ENCODE measurements around the gene PTGES2.

Gene PTGES2

DNA sequence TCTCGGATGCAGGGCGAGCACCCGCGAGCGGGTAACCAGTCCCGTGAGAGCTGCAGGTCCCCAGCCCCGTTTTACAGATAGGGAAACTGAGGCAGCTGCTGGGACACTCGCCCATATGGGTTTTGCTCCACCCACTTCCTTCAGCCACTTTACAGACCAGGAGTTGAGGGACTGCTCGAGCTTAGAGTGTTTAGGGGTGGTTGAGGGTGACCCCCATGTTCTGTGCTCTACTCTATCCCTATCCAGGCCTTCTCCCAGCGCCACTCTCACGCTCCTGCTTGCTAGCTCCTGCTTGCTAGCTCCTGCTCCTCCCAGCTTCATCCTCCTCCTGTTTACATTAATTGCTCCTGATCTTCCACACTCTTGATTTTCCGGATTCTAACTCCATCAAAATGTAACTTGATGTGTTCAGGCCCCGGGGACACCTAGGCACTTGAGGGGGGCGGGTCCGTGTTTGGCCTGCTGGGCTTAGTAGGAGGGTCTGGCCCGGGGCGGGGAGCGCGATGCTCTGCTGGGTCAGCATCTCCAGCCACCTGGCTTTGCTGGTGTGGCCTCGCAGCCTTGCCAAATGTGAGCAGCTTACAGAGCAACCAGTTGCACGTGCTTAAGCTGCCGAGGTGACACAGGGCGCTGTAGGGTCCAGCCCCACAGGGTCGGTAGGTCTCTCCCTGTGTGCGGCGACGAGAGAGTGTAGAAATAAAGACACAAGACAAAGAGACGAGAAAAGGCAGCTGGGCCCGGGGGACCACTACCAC is 1.5 kb upstream of the PTGES2 start:
- Histone ChIP-seq H3K27me3 (ENCODE audit: low read depth, low read length) (peaks cover 21% of the 10 kb centered on the region), H3K36me3 (replicated peaks; ENCODE audit: low read depth, low read length) (peaks cover 7% of the 10 kb centered on the region), H3K9me3 (ENCODE audit: insufficient read depth, low read length) (no peaks in the 10 kb centered on the region), H3K9ac (ENCODE audit: low read length) (peak overlapping the region; percentile 94), H3K4me3 (ENCODE audit: low read length) (peak overlapping the region; percentile 87), H4K20me1 (ENCODE audit: insufficient read depth, low read length) (peaks cover 6% of the 10 kb centered on the region; the same call in 1 of the 2 replicates), H3K79me2 (ENCODE audit: low read length) (peaks cover 37% of the 10 kb centered on the region), H3K27ac (ENCODE audit: low read length) (no peak overlapping the region), H3K4me2 (ENCODE audit: low read length) (peak overlapping the region; percentile 98), H2AFZ (ENCODE audit: low read depth, low read length) (peak overlapping the region; percentile 88), H3K4me1 (ENCODE audit: low read length) (peaks cover 22% of the 10 kb centered on the region)
- TF ChIP-seq, protein P1, sequence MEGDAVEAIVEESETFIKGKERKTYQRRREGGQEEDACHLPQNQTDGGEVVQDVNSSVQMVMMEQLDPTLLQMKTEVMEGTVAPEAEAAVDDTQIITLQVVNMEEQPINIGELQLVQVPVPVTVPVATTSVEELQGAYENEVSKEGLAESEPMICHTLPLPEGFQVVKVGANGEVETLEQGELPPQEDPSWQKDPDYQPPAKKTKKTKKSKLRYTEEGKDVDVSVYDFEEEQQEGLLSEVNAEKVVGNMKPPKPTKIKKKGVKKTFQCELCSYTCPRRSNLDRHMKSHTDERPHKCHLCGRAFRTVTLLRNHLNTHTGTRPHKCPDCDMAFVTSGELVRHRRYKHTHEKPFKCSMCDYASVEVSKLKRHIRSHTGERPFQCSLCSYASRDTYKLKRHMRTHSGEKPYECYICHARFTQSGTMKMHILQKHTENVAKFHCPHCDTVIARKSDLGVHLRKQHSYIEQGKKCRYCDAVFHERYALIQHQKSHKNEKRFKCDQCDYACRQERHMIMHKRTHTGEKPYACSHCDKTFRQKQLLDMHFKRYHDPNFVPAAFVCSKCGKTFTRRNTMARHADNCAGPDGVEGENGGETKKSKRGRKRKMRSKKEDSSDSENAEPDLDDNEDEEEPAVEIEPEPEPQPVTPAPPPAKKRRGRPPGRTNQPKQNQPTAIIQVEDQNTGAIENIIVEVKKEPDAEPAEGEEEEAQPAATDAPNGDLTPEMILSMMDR (IDR thresholded peaks at IDR 0.05; ENCODE audit: low read depth, low read length) = no peak
- TF ChIP-seq EZH2phosphoT487 (IDR thresholded peaks at IDR 0.05; ENCODE audit: low read depth) = no peak

- Histone ChIP-seq H3K9me3 (ENCODE audit: insufficient read depth, low read length) (no peaks in the 10 kb centered on the region), H3K27me3 (ENCODE audit: low read depth, low read length) (peaks cover 16% of the 10 kb centered on the region; the same call in 1 of the 2 replicates), H3K4me1 (ENCODE audit: low read length) (peaks cover 22% of the 10 kb centered on the region), H3K27ac (ENCODE audit: low read length) (peak overlapping the region; percentile 88), H4K20me1 (ENCODE audit: insufficient read depth, low read length) (peaks cover 6% of the 10 kb centered on the region; the same call in 1 of the 2 replicates), H3K4me3 (ENCODE audit: low read length) (peak overlapping the region; percentile 87), H3K9ac (ENCODE audit: low read length) (peak overlapping the region; percentile 94), H3K79me2 (ENCODE audit: low read length) (peaks cover 37% of the 10 kb centered on the region), H3K4me2 (ENCODE audit: low read length) (peak overlapping the region; percentile 98), H3K36me3 (replicated peaks; ENCODE audit: low read depth, low read length) (peaks cover 12% of the 10 kb centered on the region), H2AFZ (ENCODE audit: low read depth, low read length) (peak overlapping the region; percentile 88)
- no peak for TF ChIP-seq EZH2phosphoT487 (IDR thresholded peaks at IDR 0.05; ENCODE audit: low read depth)
- TF ChIP-seq, protein P1 (IDR thresholded peaks at IDR 0.05; ENCODE audit: low read depth, low read length) = no peak
Observed at GRCh38 chr9:128127990-128128835, 684 bp upstream of the PTGES2 start.

DNA sequence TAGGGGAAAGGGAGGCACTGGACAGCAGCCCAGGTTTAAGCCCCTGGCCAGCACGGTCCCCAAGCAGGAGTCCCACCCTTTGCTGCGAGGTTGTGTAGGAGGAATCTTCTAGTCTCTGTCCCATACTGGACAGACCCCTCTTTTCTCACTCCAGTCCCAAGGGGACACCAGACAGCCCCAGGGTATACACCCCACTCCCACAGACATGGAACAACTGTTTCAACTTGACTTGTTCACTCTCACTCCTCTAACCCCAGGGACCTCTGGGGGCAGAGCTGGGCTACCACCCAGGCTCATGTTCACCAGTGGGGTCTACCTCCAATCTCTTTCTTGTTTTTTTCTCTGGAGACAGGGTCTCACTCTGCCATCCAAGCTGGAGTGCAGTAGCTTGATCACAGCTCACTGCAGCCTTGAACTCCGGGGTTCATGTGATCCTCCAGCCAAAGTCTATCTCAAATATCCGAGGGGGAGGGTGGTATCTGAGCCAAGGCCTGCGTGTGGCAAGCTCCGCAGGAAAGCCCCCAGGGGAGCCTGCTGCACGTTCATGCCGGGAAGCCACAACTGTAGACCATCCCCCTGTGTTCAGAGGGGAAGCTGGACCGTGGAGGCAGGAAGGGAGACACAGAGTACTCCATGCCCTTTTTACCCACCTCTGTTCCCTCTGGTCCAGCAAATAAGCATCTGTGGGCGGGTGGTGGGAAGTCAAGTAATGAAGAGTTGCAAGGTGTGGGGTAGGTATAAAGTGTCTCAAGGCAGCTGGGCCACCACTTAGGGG is 1.8 kb downstream of the PTGES2 start:
- H3K9ac ChIP-seq (ENCODE audit: low read length) = peak overlapping the region; percentile 94
- no peak for TF ChIP-seq EZH2phosphoT487 (IDR thresholded peaks at IDR 0.05; ENCODE audit: low read depth)
- TF ChIP-seq, protein P1 (IDR thresholded peaks at IDR 0.05; ENCODE audit: low read depth, low read length) = no peak

More for the DNA sequence above, 1.8 kb downstream of the PTGES2 start:
- Histone ChIP-seq H2AFZ (ENCODE audit: low read depth, low read length) (no peak overlapping the region), H3K36me3 (replicated peaks; ENCODE audit: low read depth, low read length) (peaks cover 15% of the 10 kb centered on the region), H3K27ac (ENCODE audit: low read length) (peak overlapping the region; percentile 88), H4K20me1 (ENCODE audit: insufficient read depth, low read length) (peaks cover 6% of the 10 kb centered on the region; the same call in 1 of the 2 replicates), H3K4me3 (ENCODE audit: low read length) (peak overlapping the region; percentile 87), H3K4me1 (ENCODE audit: low read length) (peaks cover 22% of the 10 kb centered on the region), H3K9me3 (ENCODE audit: insufficient read depth, low read length) (no peaks in the 10 kb centered on the region), H3K4me2 (ENCODE audit: low read length) (peak overlapping the region; percentile 98), H3K79me2 (ENCODE audit: low read length) (peaks cover 37% of the 10 kb centered on the region), H3K27me3 (ENCODE audit: low read depth, low read length) (no peaks in the 10 kb centered on the region)

Data from OCI-LY3 (cell line).